NB4 (cell line): ENCODE measurements around the gene KAZN.

Experiments
- CTCF ChIP-seq: IDR thresholded peaks from one replicate; pipeline ENCODE4 v1.5.1; 2012; ENCODE audit warnings: low read depth, low read length
- MAX ChIP-seq: IDR thresholded peaks from 2 replicates; pipeline ENCODE4 v1.6.1; 2011; ENCODE audit warnings: low read depth, low read length

GRCh38 chr1:14739082-14739832 is 140.8 kb downstream of the KAZN start:
- TF ChIP-seq CTCF (no peak), MAX (peak; percentile 66)
